Measurements from ENCODE around the gene DHCR24.

Gene DHCR24

DNA sequence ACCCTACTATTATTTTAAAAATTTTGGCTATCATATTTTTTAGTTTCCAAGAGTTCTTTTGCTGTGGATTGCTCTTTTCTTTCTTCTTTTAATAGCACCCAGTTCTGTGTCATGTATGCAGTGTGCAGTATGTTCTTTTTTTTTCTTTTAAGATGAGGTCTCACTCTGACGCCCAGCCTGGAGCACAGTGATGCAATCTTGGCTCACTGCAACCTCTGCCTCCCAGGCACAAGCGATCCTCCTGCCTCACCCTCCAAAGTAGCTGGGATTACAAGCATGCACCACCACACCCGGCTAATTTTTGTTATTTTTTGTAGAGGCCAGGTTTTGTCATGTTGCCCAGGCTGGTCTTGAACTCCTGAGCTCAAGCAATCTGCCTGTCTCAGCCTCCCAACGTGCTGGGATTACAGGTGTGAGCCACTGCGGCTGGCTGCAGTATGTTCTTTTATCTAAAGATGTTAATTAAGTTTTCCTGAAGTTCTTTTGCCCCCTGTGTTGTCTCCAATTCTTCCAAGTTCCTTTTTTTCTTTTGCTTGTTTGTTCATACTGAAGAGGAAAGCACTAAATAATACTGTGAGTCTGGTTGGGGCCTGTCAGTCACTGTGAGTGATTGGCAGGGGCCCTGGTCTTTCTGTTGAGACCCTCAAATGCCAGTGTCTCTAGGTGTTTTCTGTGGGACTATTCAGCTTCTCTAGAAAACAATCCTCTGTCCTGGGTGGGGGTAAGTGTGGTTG lies 68.4 kb downstream of the DHCR24 start:
- DNase-seq (ENCODE audit: low read depth in 2 of 3, low spot score in 1 of 3), result no peak

DNA sequence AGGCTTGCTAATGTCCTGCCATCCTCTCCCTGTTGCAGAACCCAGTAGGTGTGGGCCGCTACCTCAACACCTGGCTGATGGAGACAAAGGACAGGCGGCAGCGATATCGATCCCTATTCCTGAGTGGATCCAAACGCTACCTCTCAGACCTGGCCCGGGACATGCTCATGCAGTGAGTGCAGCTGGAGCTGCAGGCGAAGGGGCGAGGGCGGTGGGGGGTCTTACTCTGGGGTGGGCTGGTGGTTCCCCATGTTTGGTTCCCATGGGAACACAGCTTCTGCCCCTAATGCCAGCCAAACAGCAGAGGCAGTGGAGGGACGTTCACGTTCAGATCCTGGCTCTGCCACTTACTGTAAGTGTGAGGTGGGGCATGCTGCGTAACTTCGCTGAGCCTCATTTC lies 70.0 kb downstream of the DHCR24 start:
- DNase-seq (ENCODE audit: low read depth in 2 of 3, low spot score in 1 of 3), result no peak

DNA sequence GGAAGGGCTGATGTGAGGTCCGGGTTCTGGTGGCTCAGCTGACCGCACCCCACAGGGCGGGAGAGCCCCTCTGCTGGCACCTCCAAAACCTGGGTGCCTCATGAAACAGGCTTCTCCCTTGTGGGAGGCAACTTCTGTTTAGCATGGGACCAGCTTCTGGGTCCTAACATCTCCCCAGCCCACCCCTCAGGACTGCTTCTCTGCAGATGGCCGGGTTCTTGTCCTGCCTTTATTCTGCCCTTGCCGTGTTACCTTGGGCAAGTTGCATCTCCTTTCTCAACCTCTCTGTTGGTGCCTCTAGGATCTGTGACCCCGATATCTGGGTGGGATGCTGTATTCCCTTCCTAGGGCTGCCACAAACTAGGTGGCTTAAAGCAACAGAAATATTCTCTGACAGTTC lies 70.9 kb downstream of the DHCR24 start:
- no peak for DNase-seq (ENCODE audit: low read depth in 2 of 3, low spot score in 1 of 3)

DNA sequence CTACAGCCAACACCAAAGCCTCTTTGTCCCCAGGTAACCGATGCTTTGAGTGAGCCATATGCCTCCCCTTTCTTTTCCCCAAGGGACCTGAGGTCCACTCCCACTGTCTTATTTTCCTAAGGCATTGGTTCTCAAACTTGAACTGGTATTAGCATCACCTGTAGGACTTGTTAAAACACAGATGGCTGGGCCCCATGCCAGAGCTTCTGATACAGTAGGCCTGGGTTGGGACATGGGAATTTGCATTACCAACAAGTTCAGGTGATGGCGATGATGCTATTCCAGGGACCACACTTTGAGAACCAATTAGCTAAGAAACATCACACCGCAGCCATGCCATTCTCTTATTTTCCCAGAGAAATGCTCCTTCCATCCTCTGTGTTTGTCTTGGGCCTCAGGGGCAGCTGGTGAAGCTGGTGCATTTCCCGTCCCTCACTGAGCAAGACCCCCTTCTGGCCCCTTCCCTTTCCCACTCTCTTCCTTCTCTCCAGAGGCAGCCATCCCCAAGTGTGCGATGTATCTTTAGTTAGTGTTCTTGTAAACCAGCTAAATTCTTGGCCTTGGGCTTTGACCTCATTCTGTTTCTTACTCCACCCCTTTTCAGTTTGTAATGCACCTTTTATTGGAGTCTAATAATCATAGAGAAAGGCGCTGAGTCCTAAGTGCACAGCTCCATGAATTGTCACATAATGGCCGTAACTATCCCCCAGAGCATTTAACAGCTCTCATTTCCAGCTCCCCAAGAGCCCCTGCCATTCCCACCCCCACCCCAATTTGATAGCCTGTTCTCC lies 71.7 kb downstream of the DHCR24 start:
- DNase-seq (ENCODE audit: low read depth in 2 of 3, low spot score in 1 of 3), result no peak

DNA sequence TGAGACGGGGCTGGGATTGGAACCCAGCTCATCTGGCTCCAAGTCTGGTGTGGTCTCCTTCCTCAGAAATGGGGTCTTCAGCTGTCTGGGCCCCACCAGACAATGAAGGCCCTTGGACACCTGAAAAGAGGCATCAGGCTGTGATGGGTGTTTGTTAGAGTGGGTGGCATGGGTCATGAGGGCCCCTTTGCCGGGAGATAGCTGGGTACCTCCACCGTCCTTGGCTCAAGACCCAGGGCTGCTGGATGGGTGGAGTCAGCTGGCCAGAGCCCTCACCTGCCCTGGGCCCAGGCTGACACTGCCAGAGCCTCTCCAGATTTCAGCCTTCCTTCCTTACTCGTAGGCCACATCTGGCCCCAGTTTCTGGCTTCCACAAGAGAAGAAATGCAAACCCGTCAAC lies 72.4 kb downstream of the DHCR24 start:
- no peak for DNase-seq (ENCODE audit: low read depth in 2 of 3, low spot score in 1 of 3)

DNA sequence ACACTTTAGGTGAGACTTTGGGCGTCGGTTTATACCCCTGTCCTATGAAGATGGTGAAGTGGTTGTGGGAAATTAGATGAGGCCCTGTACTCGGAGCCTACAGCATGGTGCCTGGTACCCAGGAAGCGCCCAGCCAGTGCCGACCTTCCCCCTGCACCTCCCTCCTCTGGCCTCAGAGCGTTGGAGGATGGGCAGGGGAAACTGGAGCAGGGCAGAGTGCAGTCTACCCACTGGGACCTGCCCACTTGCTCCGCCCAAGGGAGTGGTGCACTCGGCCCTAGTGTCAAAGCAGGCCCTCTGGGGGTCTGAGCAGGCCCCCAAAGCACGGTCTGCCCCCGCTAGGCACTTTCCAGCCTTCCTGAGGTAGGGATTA lies 72.9 kb downstream of the DHCR24 start:
- DNase-seq (ENCODE audit: low read depth in 2 of 3, low spot score in 1 of 3), result no peak

DNA sequence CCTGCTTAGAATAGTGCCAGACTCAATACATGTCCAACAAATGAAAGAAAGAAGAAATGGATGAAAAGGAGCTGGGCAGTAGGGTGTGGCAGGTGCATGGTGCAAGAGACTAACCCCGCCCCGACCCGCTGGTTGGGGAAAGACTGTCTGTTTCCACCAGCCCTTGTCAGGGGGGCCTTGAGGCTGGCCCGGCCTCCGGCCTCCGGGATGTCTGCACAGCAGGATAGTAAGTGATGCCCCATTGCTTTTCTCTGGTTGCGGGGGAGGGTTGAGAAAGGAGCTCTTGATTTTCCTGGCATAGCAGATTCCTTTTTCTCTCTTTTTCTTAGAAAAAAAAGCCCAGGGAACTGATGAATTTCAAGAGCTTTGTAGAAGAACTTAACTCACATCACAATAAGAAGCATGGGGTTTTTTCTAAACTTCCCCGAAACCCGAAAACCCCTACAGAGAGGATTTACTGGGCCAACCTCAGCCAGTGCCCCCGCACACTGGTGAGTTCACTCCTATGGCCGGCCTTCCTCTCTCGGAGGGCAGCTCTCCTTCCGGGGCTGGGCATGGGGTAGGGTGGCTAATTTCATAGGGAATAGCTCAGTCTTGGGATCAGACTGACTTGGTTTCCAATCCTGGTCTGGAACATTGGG lies 73.4 kb downstream of the DHCR24 start:
- DNase-seq (ENCODE audit: low read depth in 2 of 3, low spot score in 1 of 3), result no peak

DNA sequence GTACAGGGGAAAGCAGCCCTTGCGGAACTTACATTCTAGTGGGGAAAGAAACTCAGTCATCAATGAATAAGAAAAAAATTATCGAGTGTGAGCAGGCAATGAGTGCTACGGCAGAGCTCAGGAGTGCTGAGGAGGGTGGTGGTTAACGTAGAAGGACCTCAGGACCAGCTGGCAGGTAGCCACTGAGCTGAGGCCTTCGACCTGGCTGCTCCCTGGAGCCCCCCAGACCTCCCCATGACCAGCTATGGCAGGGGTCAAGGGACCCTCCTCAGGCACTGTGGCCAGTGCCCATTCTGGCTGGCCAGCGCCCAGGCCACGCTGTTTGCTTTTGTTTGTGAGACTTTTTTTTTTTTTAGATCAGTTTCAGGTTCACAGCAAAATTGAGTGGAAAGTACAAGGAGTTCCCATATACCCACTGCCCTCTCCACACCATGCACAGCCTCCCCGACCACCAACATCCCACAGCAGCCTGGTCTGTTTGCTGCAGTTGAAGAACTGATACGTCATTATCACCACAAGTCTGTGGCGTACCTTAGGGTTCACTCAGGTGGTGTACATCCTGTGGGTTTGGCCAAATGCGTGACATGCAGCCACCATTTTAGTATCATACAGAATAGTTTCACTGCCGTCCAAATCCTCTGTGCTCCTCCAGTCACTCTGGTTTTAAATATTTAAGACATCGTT lies 74.1 kb downstream of the DHCR24 start:
- DNase-seq (ENCODE audit: low read depth in 2 of 3, low spot score in 1 of 3), result no peak

DNA sequence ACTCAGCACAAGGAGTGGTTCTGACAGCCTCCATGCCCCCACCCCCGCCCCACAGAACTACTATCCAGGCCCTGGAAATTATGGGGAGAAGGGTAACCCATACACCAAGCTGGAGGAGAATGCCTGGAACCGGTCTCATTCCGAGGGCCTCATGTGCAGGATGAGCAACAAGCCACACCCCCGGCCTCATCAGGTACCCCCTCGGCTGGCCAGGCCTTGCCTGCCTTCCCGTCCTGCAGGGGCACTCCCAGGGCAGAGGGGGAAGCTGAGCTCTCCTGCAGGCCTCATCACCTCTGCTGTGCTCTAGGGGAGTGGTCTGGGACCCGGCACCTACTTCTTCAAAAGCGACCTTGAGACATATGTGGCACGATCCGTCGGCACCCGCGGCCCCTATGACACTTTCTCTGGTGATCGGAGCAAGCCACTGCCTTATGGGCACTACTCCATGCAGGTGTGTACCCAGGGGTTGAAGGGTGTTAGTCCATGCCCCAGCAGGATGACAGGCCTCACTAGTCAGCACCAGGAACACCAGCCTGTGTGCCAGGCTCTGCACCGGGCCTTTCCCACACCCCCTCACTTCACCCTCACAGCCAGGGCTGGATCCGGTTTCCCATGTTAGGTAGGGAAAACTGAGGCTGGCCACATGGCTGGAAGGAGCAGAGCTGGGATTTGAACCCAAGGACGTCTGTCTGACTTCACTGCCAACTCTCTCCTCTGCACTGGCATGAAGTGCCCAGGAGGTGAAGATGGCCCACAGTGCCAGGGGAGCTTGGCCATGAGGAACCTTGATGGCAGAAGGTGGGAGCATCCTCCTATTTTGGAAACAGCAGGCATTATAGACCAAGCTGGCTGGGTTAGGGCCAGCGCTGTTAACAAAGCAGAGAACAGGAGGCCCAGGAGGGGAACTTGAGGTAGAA lies 75.0 kb downstream of the DHCR24 start:
- no peak for DNase-seq (ENCODE audit: low read depth in 2 of 3, low spot score in 1 of 3)

DNA sequence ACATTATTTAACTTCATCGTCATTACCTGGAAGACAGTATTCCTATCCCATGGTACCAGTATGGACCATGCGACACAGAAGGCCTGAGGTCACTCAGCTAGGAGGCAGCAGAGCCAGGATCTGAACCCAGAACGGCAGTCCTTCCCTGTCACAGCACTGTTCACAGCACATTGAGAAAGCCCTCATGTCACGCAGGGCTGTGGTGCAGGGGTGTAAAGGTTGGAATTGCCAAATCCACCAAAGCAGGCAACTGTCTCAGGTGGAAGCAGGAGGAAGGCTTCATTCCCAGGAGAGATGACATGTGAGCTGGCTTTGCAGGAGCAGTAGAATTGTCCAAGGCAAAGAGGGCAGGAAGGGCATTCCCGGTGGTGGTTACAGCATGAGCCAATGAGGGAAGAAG lies 75.9 kb downstream of the DHCR24 start:
- DNase-seq (ENCODE audit: low read depth in 2 of 3, low spot score in 1 of 3), result no peak

DNA sequence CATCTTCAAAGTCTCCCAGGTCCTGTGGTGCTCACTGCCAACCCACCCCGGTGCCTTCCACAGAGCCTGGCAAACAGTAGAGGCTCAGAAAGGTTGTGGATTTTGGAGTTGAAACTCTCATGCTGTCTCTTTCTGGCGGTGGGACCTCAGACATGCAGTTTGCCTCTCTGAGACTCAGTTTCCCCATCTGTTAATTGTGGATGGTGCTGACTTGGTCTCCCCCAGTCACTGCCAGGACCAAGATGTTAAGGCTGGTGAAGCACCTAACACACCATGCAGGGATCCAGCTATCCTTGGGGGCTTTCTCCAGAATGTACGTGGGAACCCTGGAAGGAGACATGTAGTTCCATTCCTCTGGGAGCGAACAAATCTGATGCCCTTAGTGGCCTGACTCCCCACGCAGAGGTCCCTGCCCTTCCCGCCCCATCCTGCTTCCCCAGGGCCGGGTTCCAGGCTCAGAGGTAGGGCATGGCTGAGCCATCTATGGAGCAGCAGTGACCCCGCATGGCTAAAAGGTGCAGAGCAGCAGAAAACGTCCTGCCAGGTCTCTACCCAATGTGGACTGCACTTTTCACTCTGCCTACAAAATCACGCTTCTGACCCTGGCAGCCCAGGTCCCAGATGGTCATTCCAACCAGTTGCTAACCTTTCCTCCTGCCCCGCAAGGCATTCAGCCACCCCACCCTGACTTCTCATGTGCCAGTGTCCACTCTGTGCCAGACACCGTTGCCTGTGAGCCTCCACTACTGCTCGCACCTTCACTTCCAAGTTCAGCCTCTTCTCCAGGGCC lies 76.6 kb downstream of the DHCR24 start:
- peak; percentile 52 to 71 (median 64) for DNase-seq (ENCODE audit: low read depth in 2 of 3, low spot score in 1 of 3)

DNA sequence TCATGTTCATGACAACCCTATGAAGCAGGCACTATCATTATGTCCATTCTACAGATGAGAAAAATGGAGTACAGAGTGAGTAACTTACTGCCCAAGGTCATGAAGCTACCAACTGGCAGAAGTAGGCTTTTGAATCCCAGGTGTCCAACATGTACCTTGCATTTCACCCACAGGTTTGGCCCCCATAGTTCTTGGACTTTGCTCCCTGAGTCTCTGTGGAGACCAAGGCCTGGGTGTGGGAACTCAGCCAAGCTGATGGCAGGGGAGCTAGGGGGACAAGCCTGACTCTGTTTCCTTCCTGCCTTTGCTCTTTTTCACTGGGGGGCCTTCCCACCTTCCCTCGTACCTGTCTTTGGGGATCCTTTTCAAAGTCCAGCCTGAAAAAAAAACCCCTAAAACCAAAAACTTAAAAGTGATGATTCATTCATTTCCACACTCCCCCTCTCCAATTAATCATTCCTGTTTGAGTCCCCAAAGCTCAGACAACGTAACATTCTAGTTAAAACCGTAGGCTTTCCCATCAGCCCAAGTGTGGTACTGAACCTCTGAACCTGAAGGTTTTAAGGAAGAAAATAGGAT lies 77.4 kb downstream of the DHCR24 start:
- no peak for DNase-seq (ENCODE audit: low read depth in 2 of 3, low spot score in 1 of 3)

DNA sequence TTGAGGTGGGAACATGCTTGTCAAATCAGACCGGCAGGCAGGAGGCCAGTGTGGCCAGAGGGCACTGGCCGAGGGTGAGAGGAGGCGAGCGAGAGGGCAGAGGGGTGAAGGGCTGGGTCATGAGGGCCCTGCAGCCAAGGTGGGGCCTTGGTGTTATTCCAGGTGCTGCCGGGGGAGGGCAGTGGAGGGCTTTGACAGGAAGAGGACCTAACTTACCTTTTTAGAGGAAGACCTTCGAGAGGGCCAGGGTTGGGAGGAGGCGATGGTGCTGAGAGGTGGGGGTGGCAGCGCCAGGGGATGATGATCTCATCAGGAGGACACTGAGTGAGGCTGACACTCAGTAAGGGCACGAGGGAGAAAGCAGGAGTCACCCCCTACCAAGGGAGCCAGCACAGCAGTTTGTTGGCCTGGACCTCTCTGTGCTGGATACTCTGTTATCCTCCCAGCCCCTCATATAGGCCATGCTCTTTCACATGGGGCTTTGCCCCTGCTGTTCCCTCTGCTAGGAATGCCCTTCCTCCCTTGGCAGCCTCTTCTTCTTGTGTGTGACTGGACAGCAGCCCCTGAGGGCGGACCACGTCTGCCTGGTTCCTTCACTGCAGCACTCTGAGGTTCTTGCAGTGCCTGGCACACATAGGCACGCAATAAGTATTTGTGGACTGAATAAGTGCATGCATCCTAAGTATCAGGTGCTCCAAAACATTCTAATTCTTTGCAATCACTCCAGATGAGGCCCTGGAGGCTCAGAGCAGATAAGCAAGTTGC lies 78.4 kb downstream of the DHCR24 start:
- DNase-seq (ENCODE audit: low read depth in 2 of 3, low spot score in 1 of 3), result no peak

DNA sequence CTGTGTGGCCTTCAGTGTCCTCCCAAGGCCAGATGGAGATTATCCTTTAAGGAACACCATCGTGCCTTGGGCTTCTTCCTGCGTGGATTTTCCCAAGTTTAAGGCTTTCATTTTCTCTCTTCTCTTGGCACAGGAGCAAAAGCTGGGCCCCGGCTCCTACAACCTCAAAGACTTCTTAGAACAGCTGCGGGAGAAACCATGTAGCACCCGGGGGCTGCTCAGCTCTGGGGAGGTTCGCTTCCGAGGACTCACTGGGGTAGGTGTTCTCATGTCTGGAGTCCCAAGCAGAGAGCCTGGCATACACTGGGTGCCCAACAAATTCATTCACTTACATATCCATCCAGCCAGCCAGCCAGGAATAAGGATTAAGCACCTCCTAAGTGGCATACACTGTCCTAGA lies 79.2 kb downstream of the DHCR24 start:
- no peak for DNase-seq (ENCODE audit: low read depth in 2 of 3, low spot score in 1 of 3)

DNA sequence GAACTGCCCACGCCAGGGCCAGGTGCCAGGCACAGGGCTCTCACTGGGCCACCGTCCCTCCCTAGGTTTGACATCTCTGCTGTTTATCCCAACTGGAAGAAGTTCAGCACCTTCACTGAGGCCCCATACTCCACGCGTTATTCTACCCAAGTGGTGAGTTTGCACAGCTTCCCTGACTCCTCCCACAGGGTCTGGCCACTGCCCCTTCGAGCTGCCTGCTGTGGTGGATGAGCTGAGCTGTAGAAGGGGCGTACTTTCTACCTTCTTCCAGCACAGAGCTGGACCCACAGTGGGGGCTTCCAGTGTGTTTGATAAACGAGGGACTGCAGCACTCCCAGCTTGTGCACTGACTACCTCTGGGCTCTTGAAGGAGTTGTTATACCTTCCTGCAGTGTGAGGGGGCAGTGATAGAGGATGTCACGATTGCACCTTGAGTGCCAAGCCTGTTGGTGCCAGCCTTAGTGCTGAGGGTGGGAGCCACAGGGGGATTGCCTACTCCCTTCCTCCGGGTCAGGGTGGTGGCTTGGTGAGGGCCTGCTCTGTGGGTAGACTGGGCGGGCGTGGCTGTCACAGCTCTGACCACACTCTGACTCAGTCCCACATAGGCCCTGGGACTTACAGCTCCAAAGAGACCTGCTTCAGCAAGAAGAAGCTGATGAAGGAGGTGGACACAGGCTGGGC lies 79.9 kb downstream of the DHCR24 start:
- no peak for DNase-seq (ENCODE audit: low read depth in 2 of 3, low spot score in 1 of 3)

DNA sequence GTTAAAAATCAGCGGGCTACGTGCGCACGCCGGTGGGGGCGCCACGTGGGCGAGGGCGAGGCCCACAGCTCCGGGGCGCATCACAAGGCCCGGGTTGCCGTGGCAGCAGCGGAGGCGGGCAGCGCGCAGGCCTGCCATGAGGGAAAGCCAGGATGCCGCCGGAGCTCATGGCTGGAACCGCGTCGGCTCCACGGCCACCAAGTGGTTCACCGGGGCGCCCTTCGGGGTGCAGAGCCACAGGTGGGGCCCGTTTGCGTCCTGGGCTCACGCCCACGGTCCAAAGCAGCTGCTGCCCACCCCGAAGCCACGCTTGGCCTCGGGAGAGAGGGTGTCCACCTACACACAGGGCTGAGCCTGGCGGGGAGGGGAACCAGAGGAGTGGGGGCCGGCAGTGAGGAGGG lies 81.0 kb downstream of the DHCR24 start:
- no peak for DNase-seq (ENCODE audit: low read depth in 2 of 3, low spot score in 1 of 3)

DNA sequence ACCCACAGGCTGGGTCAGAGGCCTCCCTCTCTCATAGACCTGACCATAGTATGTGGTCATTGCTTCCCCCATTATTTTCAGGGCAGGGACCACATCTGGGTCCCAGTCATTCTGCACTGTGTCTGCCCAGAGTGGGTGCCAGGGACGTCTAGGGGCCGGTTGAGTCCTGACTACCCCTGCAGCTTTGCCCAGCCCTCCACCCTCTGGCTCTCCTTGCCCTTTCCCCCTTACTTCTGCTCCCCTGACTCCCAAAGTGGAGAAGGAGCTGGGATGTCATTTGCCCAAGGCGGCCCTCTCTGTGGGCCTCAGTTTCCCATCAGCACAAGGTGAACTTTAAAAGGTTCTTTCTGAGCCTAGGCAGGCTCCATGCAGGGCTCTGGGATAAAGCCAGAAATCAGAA lies 81.5 kb downstream of the DHCR24 start:
- DNase-seq (ENCODE audit: low read depth in 2 of 3, low spot score in 1 of 3), result no peak

DNA sequence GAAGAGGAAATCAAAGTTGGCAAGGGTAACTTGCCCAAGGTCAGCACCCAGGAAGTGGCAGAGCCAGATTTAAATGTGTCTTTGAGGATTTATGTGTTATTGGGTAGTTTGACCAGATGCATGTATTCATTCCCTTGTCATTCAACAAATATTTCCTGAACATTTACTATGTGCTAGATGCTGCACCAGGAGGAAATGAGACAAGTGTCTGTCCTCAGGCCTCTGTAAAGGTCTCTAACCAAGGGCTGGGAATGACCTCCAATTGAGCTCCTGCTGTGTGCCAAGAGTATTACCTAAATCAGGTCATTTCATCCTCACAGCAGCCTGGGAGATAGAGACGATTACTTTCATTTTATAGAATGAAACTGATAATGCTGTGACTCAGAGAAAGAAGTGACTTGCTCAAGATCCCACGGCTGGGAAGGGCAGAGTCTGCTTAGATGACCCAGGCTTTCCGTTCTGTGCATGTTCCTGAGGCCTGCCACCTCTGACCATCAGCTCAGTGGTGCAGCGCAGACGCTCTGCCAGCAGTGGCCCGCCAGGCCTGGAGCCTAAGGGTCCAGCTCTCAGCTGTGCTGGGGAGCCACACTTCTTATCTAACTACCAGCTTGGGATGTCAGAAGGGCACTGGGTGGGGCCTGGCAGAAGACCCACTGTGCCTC lies 82.4 kb downstream of the DHCR24 start:
- DNase-seq (ENCODE audit: low read depth in 2 of 3, low spot score in 1 of 3), result peak in 1 of 3 donors; percentile 20

All from stimulated activated CD4-positive, alpha-beta T cell treated with anti-CD3 and anti-CD28 coated beads, Interleukin-12 subunit alpha, Interleukin-12 subunit beta, amount 100 ng/mL, for 48 hours (primary cell).